Small intestine (tissue), 7 donors: ENCODE results near the gene GALNT15. TPM values are rescaled to one million over a fixed set of nuclear protein-coding genes. Genes with fewer than 3 reads are reported as not detected.

Source experiments
- DNase-seq, 2 donors: peaks; one replicate each; pipeline versions ENCODE4 v3.0.0 to v3.0.0-alpha.2; 2013
- FAIRE-seq: peaks from 2 replicates; lab custom pipeline; 2012; peaks lifted over from hg19 to GRCh38; lab: Jason Lieb, UNC
- H3K27ac ChIP-seq, 3 donors: one replicate each; pipeline ENCODE4 v1.5.1; 2013; ENCODE audit warnings: low read length in 2 of 3, mild to moderate bottlenecking in 2 of 3, control low read depth in 1 of 3, inconsistent platforms in 1 of 3, low read depth in 1 of 3, moderate library complexity in 1 of 3
- H3K27me3 ChIP-seq, 3 donors: one replicate each; pipeline ENCODE4 v1.6.1; 2013; ENCODE audit warnings: low read length in 3 of 3, inconsistent platforms in 1 of 3; ENCODE audit not compliant: control insufficient read depth in 3 of 3, insufficient read depth in 3 of 3
- H3K36me3 ChIP-seq, 3 donors: one replicate each; pipeline ENCODE4 v1.6.1; 2013; ENCODE audit warnings: low read length in 3 of 3, inconsistent platforms in 1 of 3, low read depth in 1 of 3, mild to moderate bottlenecking in 1 of 3, moderate library complexity in 1 of 3; ENCODE audit not compliant: control insufficient read depth in 3 of 3, insufficient read depth in 2 of 3
- H3K4me1 ChIP-seq, 3 donors: one replicate each; pipeline ENCODE4 v1.6.1; 2013; ENCODE audit warnings: low read length in 2 of 3, inconsistent platforms in 1 of 3, low read depth in 1 of 3, mild to moderate bottlenecking in 1 of 3, moderate library complexity in 1 of 3; ENCODE audit not compliant: control insufficient read depth in 3 of 3, insufficient read depth in 2 of 3
- H3K4me3 ChIP-seq, 3 donors: one replicate each; pipeline ENCODE4 v1.5.1; 2013; ENCODE audit warnings: low read length in 3 of 3, control low read depth in 1 of 3, inconsistent platforms in 1 of 3, low read depth in 1 of 3, mild to moderate bottlenecking in 1 of 3, moderate library complexity in 1 of 3
- H3K9me3 ChIP-seq, 2 donors: one replicate each; pipeline ENCODE4 v1.6.1; 2013; ENCODE audit warnings: low read depth in 1 of 2, low read length in 1 of 2; ENCODE audit not compliant: control insufficient read depth in 2 of 2, insufficient read depth in 1 of 2
- WGBS, 3 donors: extraction: QIAGEN DNeasy Blood & Tissue Kit; methylation state at CpG; one replicate each; pipeline ENCODE4 v1.1.7; 2013; 5-methylcytosine and 5-hydroxymethylcytosine counted together
- polyA plus RNA-seq, 4 donors: library from polyadenylated mRNA; stranded (reverse) in 3 of 4; unstranded in 1 of 4; fragments of 200-250 nt in 3 of 4; fragments of 120-200 nt in 1 of 4; gene quantifications; one replicate each; pipeline versions ENCODE4 v1.2.1 to v1.2.3, GENCODE V29; 2013
- donor health status: healthy with polysubstance abuse.
- donor health status: control.
- donor health status: control.
- donor health status: Bipolar disorder and iron deficiency.
- donor health status: healthy.

GALNT15 gene
- polyA plus RNA-seq, 4 donors, result 0.41 to 29.5 (median 0.88) TPM

GRCh38 chr3:16146015-16146730, 28.3 kb upstream of the GALNT15 start:
- WGBS, 3 donors, result 73 to 84% (median 76%) methylated on average over 2 of the region's 2 CpGs
- Histone ChIP-seq H3K4me1 (peaks cover 0 to 2% (median 0%) of the 10 kb centered on the region in 3 donors), H3K4me3 (no peak overlapping the region), H3K36me3 (no peaks in the 10 kb centered on the region), H3K27me3 (no peaks in the 10 kb centered on the region), H3K9me3 (peaks cover 0 to 24% of the 10 kb centered on the region in 2 donors), H3K27ac (no peak overlapping the region)
- FAIRE-seq (no peak), DNase-seq (no peak)

DNA sequence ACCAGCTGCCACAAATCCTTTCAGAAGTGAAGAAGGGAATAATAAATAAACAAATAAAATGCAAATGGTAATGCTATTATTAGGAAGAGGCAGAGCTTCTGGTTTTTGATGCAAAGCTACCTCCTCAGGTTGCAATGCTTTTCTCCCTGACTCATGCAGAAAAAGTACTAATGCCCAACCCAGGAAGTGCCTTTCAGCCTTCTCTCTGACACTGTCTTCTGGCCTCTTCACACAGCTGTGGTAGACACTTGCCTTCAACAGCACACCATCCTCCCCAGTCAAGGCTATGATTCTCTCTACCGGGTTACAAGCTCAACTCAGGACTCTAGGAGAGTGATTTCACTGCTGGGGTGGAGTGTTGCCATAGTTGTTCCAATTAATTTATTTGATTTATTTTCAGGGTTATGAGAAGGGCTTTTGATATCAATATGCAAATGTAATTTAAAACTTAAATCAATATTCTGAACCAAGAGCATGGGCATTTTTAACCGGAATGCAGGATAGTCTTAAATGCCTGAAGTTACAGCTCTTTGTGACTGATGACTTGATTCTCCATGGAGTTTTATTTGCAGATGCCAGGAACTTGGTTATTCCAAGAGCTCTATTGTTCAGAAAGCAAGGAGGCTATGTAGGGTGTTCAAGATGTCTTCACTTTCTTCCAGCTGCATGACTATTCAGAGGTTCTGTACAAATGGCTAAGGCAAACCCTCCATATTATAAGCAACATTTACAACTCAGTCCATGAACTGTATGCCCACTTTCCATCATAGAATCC, 27.1 kb upstream of the GALNT15 start:
- peak overlapping the region in 1 of 3 donors; percentile 28 for H3K27ac ChIP-seq
- peaks cover 0 to 2% (median 0%) of the 10 kb centered on the region in 3 donors for H3K4me1 ChIP-seq
- H3K27me3 ChIP-seq, result no peaks in the 10 kb centered on the region
- no peaks in the 10 kb centered on the region for H3K36me3 ChIP-seq
- H3K9me3 ChIP-seq, result peaks cover 0 to 28% of the 10 kb centered on the region in 2 donors
- DNase-seq (no peak), FAIRE-seq (no peak)
- H3K4me3 ChIP-seq, result no peak overlapping the region
- 88 to 96% (median 93%) methylated on average over 2 of the region's 2 CpGs for WGBS, 3 donors

- Histone ChIP-seq H3K36me3 (no peaks in the 10 kb centered on the region), H3K9me3 (peaks cover 0 to 24% of the 10 kb centered on the region in 2 donors), H3K27ac (peak overlapping the region in 1 of 3 donors; percentile 70), H3K27me3 (no peaks in the 10 kb centered on the region), H3K4me1 (peaks cover 0 to 2% (median 0%) of the 10 kb centered on the region in 3 donors), H3K4me3 (no peak overlapping the region)
- FAIRE-seq, result no peak
- DNase-seq, result no peak
- 78 to 84% (median 80%) methylated on average over 6 of the region's 6 CpGs for WGBS, 3 donors
These were observed 26.3 kb upstream of the GALNT15 start for GRCh38 chr3:16148213-16148612.

- DNase-seq (peak; percentile 11 to 43), FAIRE-seq (no peak)
- Histone ChIP-seq H3K27me3 (no peaks in the 10 kb centered on the region), H3K9me3 (peaks cover 0 to 21% of the 10 kb centered on the region in 2 donors), H3K4me3 (no peak overlapping the region), H3K36me3 (no peaks in the 10 kb centered on the region), H3K4me1 (peaks cover 0 to 2% (median 0%) of the 10 kb centered on the region in 3 donors), H3K27ac (peak overlapping the region in 1 of 3 donors; percentile 69)
- 49 to 58% (median 56%) methylated on average over 4 of the region's 4 CpGs for WGBS, 3 donors
These were observed 25.7 kb upstream of the GALNT15 start for GRCh38 chr3:16148783-16149182.

GRCh38 chr3:16150285-16150684, 24.2 kb upstream of the GALNT15 start:
- FAIRE-seq, result no peak
- 89 to 98% (median 94%) methylated on average over 1 of the region's 1 CpG for WGBS, 3 donors
- Histone ChIP-seq H3K36me3 (no peaks in the 10 kb centered on the region), H3K27ac (no peak overlapping the region), H3K4me3 (no peak overlapping the region), H3K9me3 (peaks cover 0 to 15% of the 10 kb centered on the region in 2 donors), H3K4me1 (peaks cover 0 to 2% (median 0%) of the 10 kb centered on the region in 3 donors), H3K27me3 (no peaks in the 10 kb centered on the region)
- no peak for DNase-seq

GRCh38 chr3:16151109-16151508, 23.4 kb upstream of the GALNT15 start:
- no peak for FAIRE-seq
- Histone ChIP-seq H3K36me3 (no peaks in the 10 kb centered on the region), H3K9me3 (peaks cover 0 to 15% of the 10 kb centered on the region in 2 donors), H3K27ac (peak overlapping the region in 1 of 3 donors; percentile 18), H3K4me3 (no peak overlapping the region), H3K4me1 (peaks cover 0 to 2% (median 0%) of the 10 kb centered on the region in 3 donors), H3K27me3 (no peaks in the 10 kb centered on the region)
- WGBS, 3 donors, result 57 to 76% (median 67%) methylated on average over 4 of the region's 4 CpGs
- DNase-seq, result no peak

GRCh38 chr3:16168211-16168610, 6.3 kb upstream of the GALNT15 start:
- Histone ChIP-seq H3K27ac (no peak overlapping the region), H3K36me3 (no peaks in the 10 kb centered on the region), H3K27me3 (no peaks in the 10 kb centered on the region), H3K4me3 (no peak overlapping the region), H3K9me3 (peaks cover 0 to 4% of the 10 kb centered on the region in 2 donors), H3K4me1 (no peaks in the 10 kb centered on the region)
- no peak for FAIRE-seq
- DNase-seq, result no peak
- WGBS, 3 donors, result 85 to 89% (median 86%) methylated on average over 6 of the region's 6 CpGs

- Histone ChIP-seq H3K27me3 (peaks cover 0 to 17% (median 0%) of the 10 kb centered on the region in 3 donors), H3K4me3 (no peak overlapping the region), H3K36me3 (no peaks in the 10 kb centered on the region), H3K4me1 (no peaks in the 10 kb centered on the region), H3K9me3 (no peaks in the 10 kb centered on the region), H3K27ac (no peak overlapping the region)
- no peak for FAIRE-seq
- no peak for DNase-seq
- 43 to 61% (median 53%) methylated on average over 2 of the region's 2 CpGs for WGBS, 3 donors
These were observed 3.5 kb upstream of the GALNT15 start for GRCh38 chr3:16171009-16171408.
